Measurements from ENCODE around the gene SLC12A8. TPM values are rescaled to one million over a fixed set of nuclear protein-coding genes. Genes with fewer than 3 reads are reported as not detected.
A peak's percentile ranks its signal among the peaks of the same experiment; 100 is the strongest.

SLC12A8 gene
- total RNA-seq: 10 to 100 TPM in 1 of 4 donors, 1 to 10 TPM in 3; 2.3 to 13.1 (median 3.9) TPM

- intact Hi-C loops (cut with DNase I; ENCODE audit: low total_unique reads): no loop called here
- no peak for TF ChIP-seq POLR2A (IDR thresholded peaks at IDR 0.05)
- TF ChIP-seq, protein P1, sequence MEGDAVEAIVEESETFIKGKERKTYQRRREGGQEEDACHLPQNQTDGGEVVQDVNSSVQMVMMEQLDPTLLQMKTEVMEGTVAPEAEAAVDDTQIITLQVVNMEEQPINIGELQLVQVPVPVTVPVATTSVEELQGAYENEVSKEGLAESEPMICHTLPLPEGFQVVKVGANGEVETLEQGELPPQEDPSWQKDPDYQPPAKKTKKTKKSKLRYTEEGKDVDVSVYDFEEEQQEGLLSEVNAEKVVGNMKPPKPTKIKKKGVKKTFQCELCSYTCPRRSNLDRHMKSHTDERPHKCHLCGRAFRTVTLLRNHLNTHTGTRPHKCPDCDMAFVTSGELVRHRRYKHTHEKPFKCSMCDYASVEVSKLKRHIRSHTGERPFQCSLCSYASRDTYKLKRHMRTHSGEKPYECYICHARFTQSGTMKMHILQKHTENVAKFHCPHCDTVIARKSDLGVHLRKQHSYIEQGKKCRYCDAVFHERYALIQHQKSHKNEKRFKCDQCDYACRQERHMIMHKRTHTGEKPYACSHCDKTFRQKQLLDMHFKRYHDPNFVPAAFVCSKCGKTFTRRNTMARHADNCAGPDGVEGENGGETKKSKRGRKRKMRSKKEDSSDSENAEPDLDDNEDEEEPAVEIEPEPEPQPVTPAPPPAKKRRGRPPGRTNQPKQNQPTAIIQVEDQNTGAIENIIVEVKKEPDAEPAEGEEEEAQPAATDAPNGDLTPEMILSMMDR (IDR thresholded peaks at IDR 0.05): no peak
- DNase-seq (ENCODE audit: low spot score in 2 of 2): peak in 1 of 2 donors; percentile 84
- WGBS, 2 donors: 8 to 13% methylated on average over 26 to 55 of the region's 55 CpGs
- H3K4me3 ChIP-seq (ENCODE audit: low read depth, poor library complexity, severe bottlenecking): peak within 1 kb of the TSS; percentile 32
Measured at GRCh38 chr3:125212509-125213363, at the start of gene SLC12A8. Gene SLC12A8 (minus strand): TSS chr3:125212748. CDS start chr3:125211349, 1,399 bp downstream.

DNA sequence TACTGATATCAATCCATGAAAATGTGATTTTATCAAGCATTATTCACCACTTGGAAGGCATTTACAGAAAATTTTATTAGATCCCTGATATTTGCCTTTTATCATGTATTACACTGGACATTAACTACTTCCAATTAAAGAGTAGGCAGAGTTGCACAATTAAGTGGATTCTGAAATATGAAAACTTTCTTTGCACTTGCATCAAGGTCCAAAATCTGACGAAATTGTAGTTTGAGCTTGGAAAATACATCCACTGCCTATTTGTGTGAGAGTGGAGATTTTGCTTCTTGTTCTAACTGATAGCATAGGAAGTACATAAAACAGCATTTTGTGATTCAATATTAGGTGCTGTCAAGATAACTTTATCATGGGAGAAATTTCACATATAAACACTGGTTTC, 49.6 kb upstream of the SLC12A8 start:
- no peak for TF ChIP-seq POLR2A (IDR thresholded peaks at IDR 0.05)
- TF ChIP-seq, protein P1 (IDR thresholded peaks at IDR 0.05): no peak
- no peak for DNase-seq (ENCODE audit: low spot score in 2 of 2)
- 87% methylated on average over 1 of the region's 1 CpG for WGBS, 2 donors
- intact Hi-C loops (cut with DNase I; ENCODE audit: low total_unique reads): no loop called here
- H3K4me3 ChIP-seq (ENCODE audit: low read depth, poor library complexity, severe bottlenecking): no peak overlapping the region

- intact Hi-C loops (cut with DNase I; ENCODE audit: low total_unique reads): no loop called here
- TF ChIP-seq POLR2A (IDR thresholded peaks at IDR 0.05): no peak
- TF ChIP-seq, protein P1 (IDR thresholded peaks at IDR 0.05): no peak
- no peak overlapping the region for H3K4me3 ChIP-seq (ENCODE audit: low read depth, poor library complexity, severe bottlenecking)
- WGBS, 2 donors: 85 to 93% methylated on average over 1 of the region's 1 CpG
- DNase-seq (ENCODE audit: low spot score in 2 of 2): no peak
Measured at GRCh38 chr3:125261031-125261430, 48.5 kb upstream of the SLC12A8 start.

- TF ChIP-seq, protein P1 (IDR thresholded peaks at IDR 0.05): no peak
- TF ChIP-seq POLR2A (IDR thresholded peaks at IDR 0.05): no peak
- WGBS, 2 donors: 100% methylated on average over 2 of the region's 2 CpGs
- intact Hi-C loops (cut with DNase I; ENCODE audit: low total_unique reads): no loop called here
- no peak for DNase-seq (ENCODE audit: low spot score in 2 of 2)
- H3K4me3 ChIP-seq (ENCODE audit: low read depth, poor library complexity, severe bottlenecking): no peak overlapping the region
Measured at GRCh38 chr3:125260158-125260557, 47.6 kb upstream of the SLC12A8 start.

GRCh38 chr3:125257536-125257935, 45.0 kb upstream of the SLC12A8 start:
- intact Hi-C loops (cut with DNase I; ENCODE audit: low total_unique reads): no loop called here
- H3K4me3 ChIP-seq (ENCODE audit: low read depth, poor library complexity, severe bottlenecking): no peak overlapping the region
- no peak for DNase-seq (ENCODE audit: low spot score in 2 of 2)
- WGBS, 2 donors: 91 to 95% methylated on average over 4 of the region's 4 CpGs
- TF ChIP-seq, protein P1 (IDR thresholded peaks at IDR 0.05): no peak
- no peak for TF ChIP-seq POLR2A (IDR thresholded peaks at IDR 0.05)
